H1 (cell line): ENCODE measurements around the gene NUDT9. TPM values are rescaled to one million over a fixed set of nuclear protein-coding genes. Genes with fewer than 3 reads are reported as not detected.

Experiments used
- RAD21 ChIP-seq, 2 experiments: IDR thresholded peaks in 1 of 2; conservative IDR thresholded peaks in 1 of 2; 2 replicates each; pipeline ENCODE4 v1.6.1; 2011; ENCODE audit warnings: low read depth in 2 of 2, low read length in 2 of 2, improper control_type of control experiment in 1 of 2, inconsistent platforms in 1 of 2, mild to moderate bottlenecking in 1 of 2, moderate library complexity in 1 of 2
- SP2 ChIP-seq: IDR thresholded peaks from 2 replicates; pipeline ENCODE4 v1.6.1; 2012; ENCODE audit warnings: mild to moderate bottlenecking, low read length, inconsistent platforms
- polyA plus RNA-seq, 7 experiments: library from polyadenylated mRNA; depleted of rRNA in 3 of 7; stranded (reverse) in 5 of 7; unstranded in 2 of 7; fragments of >200 nt in 5 of 7; fragments of 200-250 nt in 2 of 7; gene quantifications; 1 replicate in 5 of 7; 2 replicates in 1 of 7; 4 replicates in 1 of 7; pipeline versions ENCODE4 v1.2.1 to v1.2.3, GENCODE V29; 2011 to 2013; ENCODE audit warnings: missing spikeins in 2 of 7, mixed read lengths in 2 of 7
- total RNA-seq: library from RNA; stranded (reverse); fragmentation: NEBNext Ultra II Directional; extraction: Animal tissue kit (Norgen Biotek cat#: 25700); gene quantifications from 2 replicates; pipeline ENCODE4 v1.2.1, GENCODE V29; 2021

Gene NUDT9
- total and polyA plus RNA-seq, 2 of the 8 experiments (the other 6 are each of a cell fraction or from before 2014, with no cell fraction given) = 13.2 to 27.6 TPM

GRCh38 chr4:87414816-87415215 lies 7.6 kb upstream of the NUDT9 start (continued):
- TF ChIP-seq RAD21 (IDR thresholded peaks at IDR 0.05 in 1 of 2, conservative IDR thresholded peaks at IDR 0.05 in 1 of 2; ENCODE audit: low read depth in 2 of 2, low read length in 2 of 2) (no peak), SP2 (no peak)
